Adrenal gland (tissue), 12 donors: ENCODE data around the gene PTPRH. TPM values are rescaled to one million over a fixed set of nuclear protein-coding genes. Genes with fewer than 3 reads are reported as not detected.
"Not testable (repeated sequence)": the region's sequence is repeated elsewhere in the genome, so short reads cannot be mapped to it uniquely, and the experiment has no call there.

ENCODE experiments used
- DNase-seq, 7 donors: peaks; one replicate each; pipeline ENCODE4 v3.0.0-alpha.2; 2019 to 2020
- H3K27ac ChIP-seq, 5 donors: fragments of 200-600 bp; sonication (generic) in 4 of 5; 1 replicate in 3 of 5; 2 replicates in 2 of 5; pipeline versions ENCODE4 v1.5.1 to v1.8.0; 2016 to 2020; ENCODE audit warnings: mild to moderate bottlenecking in 1 of 5
- H3K27me3 ChIP-seq: fragments of 200-600 bp; 2 replicates; pipeline ENCODE4 v1.8.0; 2021
- H3K36me3 ChIP-seq, 2 donors: fragments of 200-600 bp; replicated peaks in 1 of 2; 1 replicate in 1 of 2; 2 replicates in 1 of 2; pipeline versions ENCODE4 v1.5.1 to v1.8.0; 2018 to 2022
- H3K4me1 ChIP-seq, 2 donors: fragments of 200-600 bp; replicated peaks in 1 of 2; 1 replicate in 1 of 2; 2 replicates in 1 of 2; pipeline versions ENCODE4 v1.5.1 to v1.8.0; 2018 to 2021
- H3K4me3 ChIP-seq, 4 donors: fragments of 200-600 bp; sonication (generic) in 3 of 4; one replicate each; pipeline ENCODE4 v1.5.1; 2016 to 2018
- H3K9me3 ChIP-seq, 3 donors: fragments of 200-600 bp; sonication (generic) in 1 of 3; replicated peaks in 1 of 3; 1 replicate in 2 of 3; 2 replicates in 1 of 3; pipeline versions ENCODE4 v1.5.1 to v1.8.0; 2016 to 2021
- CTCF ChIP-seq, 6 experiments: fragments of 450-650 bp in 4 of 6; fragments of 200-600 bp in 2 of 6; sonication (generic) in 1 of 6; IDR thresholded peaks; 1 replicate in 5 of 6; 2 replicates in 1 of 6; pipeline versions ENCODE4 v1.5.1 to v1.8.0; 2016 to 2021; ENCODE audit warnings: antibody characterized with exemption in 6 of 6, mild to moderate bottlenecking in 2 of 6, moderate library complexity in 1 of 6
- POLR2A ChIP-seq, 2 donors: fragments of 450-650 bp; IDR thresholded peaks; one replicate each; pipeline ENCODE4 v1.6.1; 2017; ENCODE audit warnings: antibody characterized with exemption in 2 of 2, mild to moderate bottlenecking in 2 of 2, moderate library complexity in 1 of 2
- WGBS, 4 donors: extraction: QIAGEN DNeasy Blood & Tissue Kit in 2 of 4; methylation state at CpG; one replicate each; pipeline versions ENCODE4 v1.1.5 to v1.1.7; 2013 to 2017; 5-methylcytosine and 5-hydroxymethylcytosine counted together
- intact Hi-C, 2 donors: fragments of 100-400 bp; cut with DNase I; formaldehyde crosslinking; loops; one replicate each; pipeline versions ENCODE4 v1.14.1 to v1.15.0; 2022 to 2023
- polyA plus RNA-seq, 3 donors: library from polyadenylated mRNA; stranded (reverse); fragments of 200-250 nt in 2 of 3; fragments of 350-450 nt in 1 of 3; fragmentation: Illumina TruSeq in 1 of 3; extraction: RNeasy Lipid Tissue Mini Kit (QIAGEN cat#74804) in 1 of 3; gene quantifications; one replicate each; pipeline ENCODE4 v1.2.3, GENCODE V29; 2013 to 2014
- total RNA-seq, 9 donors: library from RNA; depleted of rRNA in 4 of 9; stranded (reverse); fragments of >200 nt in 4 of 9; fragments of 120-200 nt in 1 of 9; fragmentation: NEBNext Ultra II Directional in 1 of 9; extraction: Animal tissue kit (Norgen Biotek cat#: 25700) in 1 of 9; gene quantifications; one replicate each; pipeline versions ENCODE4 v1.1.0 to v1.2.4, GENCODE V29; 2013 to 2023
- donor health status: healthy with polysubstance abuse.
- donor health status: Bipolar disorder and iron deficiency.
- donor health status: DM: yes; HTN: yes; CAD: no.
- donor health status: DM: no; HTN: no; CAD: no.
- donor health status: DM: no; HTN: no; CAD: no.
- donor health status: DM: yes; HTN: yes; CAD: no.

Gene PTPRH
- total and polyA plus RNA-seq, 12 donors, result 30.1 to 159 (median 52.9) TPM

GRCh38 chr19:55227241-55228014, 18.1 kb upstream of the PTPRH start:
- Histone ChIP-seq H3K4me1 (peaks cover 8 to 11% of the 10 kb centered on the region in 2 donors), H3K4me3 (no peak overlapping the region), H3K27me3 (no peaks in the 10 kb centered on the region), H3K27ac (peak overlapping the region in 1 of 5 donors; percentile 49), H3K9me3 (no peaks in the 10 kb centered on the region), H3K36me3 (peaks cover 0 to 58% of the 10 kb centered on the region in 2 donors)
- DNase-seq, result no peak
- TF ChIP-seq POLR2A (IDR thresholded peaks at IDR 0.05) (no peak), CTCF (IDR thresholded peaks at IDR 0.05) (no peak)
- WGBS, 4 donors, result 91 to 94% (median 93%) methylated on average over 11 to 25 of the region's 25 CpGs
- intact Hi-C loops, result no loop called here

- TF ChIP-seq CTCF (IDR thresholded peaks at IDR 0.05) (no peak), POLR2A (IDR thresholded peaks at IDR 0.05) (no peak)
- peaks cover 0 to 52% of the 10 kb centered on the region in 2 donors for H3K36me3 ChIP-seq
Measured at GRCh38 chr19:55226788-55227187, 17.5 kb upstream of the PTPRH start.

GRCh38 chr19:55226273-55226672, 17.0 kb upstream of the PTPRH start:
- no peak for TF ChIP-seq POLR2A (IDR thresholded peaks at IDR 0.05)
- TF ChIP-seq CTCF (IDR thresholded peaks at IDR 0.05), result no peak
- no peaks in the 10 kb centered on the region for H3K9me3 ChIP-seq
- H3K4me1 ChIP-seq, result peaks cover 11 to 12% of the 10 kb centered on the region in 2 donors
- 83 to 91% (median 86%) methylated on average over 8 to 9 of the region's 9 CpGs for WGBS, 4 donors
- no peak overlapping the region for H3K27ac ChIP-seq
- no peak overlapping the region for H3K4me3 ChIP-seq
- intact Hi-C loops, result no loop called here
- no peak for DNase-seq
- no peaks in the 10 kb centered on the region for H3K27me3 ChIP-seq
- peaks cover 0 to 46% of the 10 kb centered on the region in 2 donors for H3K36me3 ChIP-seq

More at GRCh38 chr19:55226788-55227187, 17.5 kb upstream of the PTPRH start:
- no peaks in the 10 kb centered on the region for H3K9me3 ChIP-seq
- no peaks in the 10 kb centered on the region for H3K27me3 ChIP-seq
- DNase-seq, result no peak
- H3K27ac ChIP-seq, result no peak overlapping the region
- peaks cover 8 to 11% of the 10 kb centered on the region in 2 donors for H3K4me1 ChIP-seq
- 78 to 89% (median 87%) methylated on average over 16 to 18 of the region's 18 CpGs for WGBS, 4 donors
- H3K4me3 ChIP-seq, result no peak overlapping the region
- intact Hi-C loops, result no loop called here

- H3K36me3 ChIP-seq, result peaks cover 0 to 39% of the 10 kb centered on the region in 2 donors
- no peak overlapping the region for H3K27ac ChIP-seq
- DNase-seq, result no peak
- peaks cover 11 to 12% of the 10 kb centered on the region in 2 donors for H3K4me1 ChIP-seq
- intact Hi-C loops, result no loop called here
- no peak overlapping the region for H3K4me3 ChIP-seq
- WGBS, 4 donors, result 87 to 92% (median 88%) methylated on average over 7 of the region's 7 CpGs
- H3K9me3 ChIP-seq, result no peaks in the 10 kb centered on the region
- no peaks in the 10 kb centered on the region for H3K27me3 ChIP-seq
- TF ChIP-seq POLR2A (IDR thresholded peaks at IDR 0.05), result no peak
- no peak for TF ChIP-seq CTCF (IDR thresholded peaks at IDR 0.05)
Measured at GRCh38 chr19:55225415-55225958, 16.2 kb upstream of the PTPRH start.

GRCh38 chr19:55224679-55225414, 15.5 kb upstream of the PTPRH start:
- 64 to 86% (median 78%) methylated on average over 7 to 11 of the region's 11 CpGs for WGBS, 4 donors
- DNase-seq, H3K4me1 ChIP-seq, intact Hi-C loops, H3K9me3 ChIP-seq, H3K27me3 ChIP-seq, H3K4me3 ChIP-seq, H3K27ac ChIP-seq: not testable (repeated sequence)
- peaks cover 0 to 33% of the 10 kb centered on the region in 2 donors for H3K36me3 ChIP-seq
